ENCODE results near the gene SEMA4B. TPM values are rescaled to one million over a fixed set of nuclear protein-coding genes. Genes with fewer than 3 reads are reported as not detected.

SEMA4B gene
- total and polyA plus RNA-seq, 10 of the 15 experiments (the other 5 are each of a cell fraction or from before 2014, with no cell fraction given) = 0.87 to 26.0 (median 9.3) TPM

DNA sequence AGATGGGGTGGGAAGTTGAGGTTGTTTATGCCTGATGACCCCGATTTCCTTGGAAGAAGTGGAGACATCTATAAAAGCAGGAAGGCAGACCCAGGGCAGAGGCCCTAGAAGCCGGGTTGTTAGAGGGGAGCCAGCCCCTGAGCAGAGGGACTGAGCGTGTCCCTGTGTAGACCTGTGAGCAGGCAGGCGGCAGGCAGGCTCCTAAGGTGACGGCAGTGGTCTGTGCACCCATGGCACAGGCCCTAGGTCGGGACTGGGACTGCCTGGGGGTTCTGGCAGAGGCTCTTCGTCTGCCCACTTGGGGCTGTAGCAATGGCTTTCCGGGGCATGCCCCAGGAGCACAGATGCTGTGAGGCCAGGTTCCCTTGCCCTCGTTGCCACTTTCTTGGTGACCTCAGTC is 9.9 kb downstream of the SEMA4B start:
- H3K4me2 ChIP-seq (ENCODE audit: control insufficient read depth, insufficient read depth) = no peak overlapping the region
- RAD21 ChIA-PET (ENCODE audit: unreplicated experiment) = no interaction called here
- no peak for FAIRE-seq
- no peak overlapping the region for H3K4me3 ChIP-seq
- H3K9ac ChIP-seq (ENCODE audit: control insufficient read depth, insufficient read depth, low read length) = no peak overlapping the region
- in situ Hi-C loops (cut with MboI) (no loop called here), intact Hi-C loops (cut with micrococcal nuclease; ENCODE audit: unreplicated experiment) (no loop called here)
- DNase-seq (ENCODE audit: low read depth, low spot score) = no peak
- no TSS peak for BruUV-seq (replicated peaks)
- H3K9me3 ChIP-seq (replicated peaks; ENCODE audit: control insufficient read depth, insufficient read depth, low read length) = no peaks in the 10 kb centered on the region
- H4K20me1 ChIP-seq (ENCODE audit: control insufficient read depth, insufficient read depth) = no peaks in the 10 kb centered on the region
- H3K79me2 ChIP-seq (ENCODE audit: control insufficient read depth, insufficient read depth, low read length) = no peaks in the 10 kb centered on the region; the same call in none of the 2 replicates
- SMC1A ChIA-PET (ENCODE audit: uncharacterized antibody, unreplicated experiment) = interaction anchor here (1.1 kb wide), 1 partner anchor 19 kb away, joined by 3 read pairs; no protein-coding TSS in a partner anchor
- TF ChIP-seq, protein P1, sequence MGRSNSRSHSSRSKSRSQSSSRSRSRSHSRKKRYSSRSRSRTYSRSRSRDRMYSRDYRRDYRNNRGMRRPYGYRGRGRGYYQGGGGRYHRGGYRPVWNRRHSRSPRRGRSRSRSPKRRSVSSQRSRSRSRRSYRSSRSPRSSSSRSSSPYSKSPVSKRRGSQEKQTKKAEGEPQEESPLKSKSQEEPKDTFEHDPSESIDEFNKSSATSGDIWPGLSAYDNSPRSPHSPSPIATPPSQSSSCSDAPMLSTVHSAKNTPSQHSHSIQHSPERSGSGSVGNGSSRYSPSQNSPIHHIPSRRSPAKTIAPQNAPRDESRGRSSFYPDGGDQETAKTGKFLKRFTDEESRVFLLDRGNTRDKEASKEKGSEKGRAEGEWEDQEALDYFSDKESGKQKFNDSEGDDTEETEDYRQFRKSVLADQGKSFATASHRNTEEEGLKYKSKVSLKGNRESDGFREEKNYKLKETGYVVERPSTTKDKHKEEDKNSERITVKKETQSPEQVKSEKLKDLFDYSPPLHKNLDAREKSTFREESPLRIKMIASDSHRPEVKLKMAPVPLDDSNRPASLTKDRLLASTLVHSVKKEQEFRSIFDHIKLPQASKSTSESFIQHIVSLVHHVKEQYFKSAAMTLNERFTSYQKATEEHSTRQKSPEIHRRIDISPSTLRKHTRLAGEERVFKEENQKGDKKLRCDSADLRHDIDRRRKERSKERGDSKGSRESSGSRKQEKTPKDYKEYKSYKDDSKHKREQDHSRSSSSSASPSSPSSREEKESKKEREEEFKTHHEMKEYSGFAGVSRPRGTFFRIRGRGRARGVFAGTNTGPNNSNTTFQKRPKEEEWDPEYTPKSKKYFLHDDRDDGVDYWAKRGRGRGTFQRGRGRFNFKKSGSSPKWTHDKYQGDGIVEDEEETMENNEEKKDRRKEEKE (IDR thresholded peaks at IDR 0.05) = no peak
- TF ChIP-seq KAT2A (conservative IDR thresholded peaks at IDR 0.05; ENCODE audit: control insufficient read depth, low read depth, low read length) (no peak), RAD21 (IDR thresholded peaks at IDR 0.05; ENCODE audit: insufficient read depth, low read depth, low read length) (no peak), SPI1 (IDR thresholded peaks at IDR 0.05; ENCODE audit: borderline replicate concordance, insufficient read depth, low read depth, low read length) (no peak), ESRRA (IDR thresholded peaks at IDR 0.05; ENCODE audit: low read length) (no peak), ZBED1 (IDR thresholded peaks at IDR 0.05; ENCODE audit: borderline replicate concordance) (no peak), MYB (IDR thresholded peaks at IDR 0.05; ENCODE audit: borderline replicate concordance, low read depth, low read length) (no peak), NRF1 (conservative IDR thresholded peaks at IDR 0.05; ENCODE audit: low read depth, low read length) (no peak), HDGF (IDR thresholded peaks at IDR 0.05) (no peak), BCL11A (IDR thresholded peaks at IDR 0.05; ENCODE audit: low read depth, low read length) (no peak), TCF3 (IDR thresholded peaks at IDR 0.05; ENCODE audit: borderline replicate concordance, insufficient read depth, low read depth, low read length) (no peak), PML (IDR thresholded peaks at IDR 0.05; ENCODE audit: low read length) (no peak), TAF1 (IDR thresholded peaks at IDR 0.05; ENCODE audit: borderline replicate concordance, low read depth, low read length) (no peak), CBX5 (IDR thresholded peaks at IDR 0.05; ENCODE audit: low read depth) (no peak)
- TF ChIP-seq, protein P2, sequence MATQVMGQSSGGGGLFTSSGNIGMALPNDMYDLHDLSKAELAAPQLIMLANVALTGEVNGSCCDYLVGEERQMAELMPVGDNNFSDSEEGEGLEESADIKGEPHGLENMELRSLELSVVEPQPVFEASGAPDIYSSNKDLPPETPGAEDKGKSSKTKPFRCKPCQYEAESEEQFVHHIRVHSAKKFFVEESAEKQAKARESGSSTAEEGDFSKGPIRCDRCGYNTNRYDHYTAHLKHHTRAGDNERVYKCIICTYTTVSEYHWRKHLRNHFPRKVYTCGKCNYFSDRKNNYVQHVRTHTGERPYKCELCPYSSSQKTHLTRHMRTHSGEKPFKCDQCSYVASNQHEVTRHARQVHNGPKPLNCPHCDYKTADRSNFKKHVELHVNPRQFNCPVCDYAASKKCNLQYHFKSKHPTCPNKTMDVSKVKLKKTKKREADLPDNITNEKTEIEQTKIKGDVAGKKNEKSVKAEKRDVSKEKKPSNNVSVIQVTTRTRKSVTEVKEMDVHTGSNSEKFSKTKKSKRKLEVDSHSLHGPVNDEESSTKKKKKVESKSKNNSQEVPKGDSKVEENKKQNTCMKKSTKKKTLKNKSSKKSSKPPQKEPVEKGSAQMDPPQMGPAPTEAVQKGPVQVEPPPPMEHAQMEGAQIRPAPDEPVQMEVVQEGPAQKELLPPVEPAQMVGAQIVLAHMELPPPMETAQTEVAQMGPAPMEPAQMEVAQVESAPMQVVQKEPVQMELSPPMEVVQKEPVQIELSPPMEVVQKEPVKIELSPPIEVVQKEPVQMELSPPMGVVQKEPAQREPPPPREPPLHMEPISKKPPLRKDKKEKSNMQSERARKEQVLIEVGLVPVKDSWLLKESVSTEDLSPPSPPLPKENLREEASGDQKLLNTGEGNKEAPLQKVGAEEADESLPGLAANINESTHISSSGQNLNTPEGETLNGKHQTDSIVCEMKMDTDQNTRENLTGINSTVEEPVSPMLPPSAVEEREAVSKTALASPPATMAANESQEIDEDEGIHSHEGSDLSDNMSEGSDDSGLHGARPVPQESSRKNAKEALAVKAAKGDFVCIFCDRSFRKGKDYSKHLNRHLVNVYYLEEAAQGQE (IDR thresholded peaks at IDR 0.05; ENCODE audit: low read depth, low read length) = no peak
- POLR2A ChIA-PET = no interaction called here
- H3K27me3 ChIP-seq (replicated peaks in 1 of 2; ENCODE audit: control insufficient read depth in 2 of 2, insufficient read depth in 2 of 2, low read length in 1 of 2) = no peaks in the 10 kb centered on the region
- peaks cover 25% of the 10 kb centered on the region for H3K4me1 ChIP-seq (ENCODE audit: control insufficient read depth, insufficient read depth, low read length)
- no peak for ATAC-seq
- no peak overlapping the region for H3K27ac ChIP-seq (ENCODE audit: control insufficient read depth, insufficient read depth)
- H2AFZ ChIP-seq (ENCODE audit: control insufficient read depth, low read depth, low read length) = no peak overlapping the region
- no peaks in the 10 kb centered on the region; a peak in 2 of 4 replicates for H3K36me3 ChIP-seq (ENCODE audit: control insufficient read depth in 2 of 2, insufficient read depth in 2 of 2, low read length in 1 of 2)
- CTCF ChIA-PET = no interaction called here
- WGBS (ENCODE audit: insufficient coverage, insufficient replicate concordance, low lambda C conversion rate, missing lambda C conversion rate) = 80% methylated on average over 9 of the region's 9 CpGs
